ENCODE measurements around the gene NID1. TPM values are rescaled to one million over a fixed set of nuclear protein-coding genes. Genes with fewer than 3 reads are reported as not detected.

NID1 gene
- total RNA-seq, 4 donors from 2014 or later = 180 to 391 (median 250) TPM

DNA sequence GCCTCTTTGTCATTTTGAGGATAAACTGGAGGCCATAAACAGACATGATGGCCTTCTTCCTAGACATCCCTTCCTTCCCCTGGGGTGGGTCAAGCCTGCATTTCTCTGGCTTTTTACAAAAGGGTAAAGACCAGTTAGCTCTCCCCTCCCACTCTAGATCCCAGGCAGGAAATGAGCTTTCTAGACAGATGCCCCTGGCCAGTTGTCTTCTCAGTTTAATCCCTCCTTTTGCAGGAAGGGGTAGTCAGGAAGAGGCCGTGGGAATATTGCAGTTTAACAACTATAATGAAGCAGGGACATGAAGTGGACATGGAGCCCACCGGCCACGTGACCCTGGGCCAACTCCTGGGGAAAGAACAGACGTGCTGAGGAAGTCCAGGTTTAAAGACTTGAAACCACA, 85.7 kb downstream of the NID1 start:
- no peak for TF ChIP-seq CTCF (IDR thresholded peaks at IDR 0.05; ENCODE audit: low read depth)

DNA sequence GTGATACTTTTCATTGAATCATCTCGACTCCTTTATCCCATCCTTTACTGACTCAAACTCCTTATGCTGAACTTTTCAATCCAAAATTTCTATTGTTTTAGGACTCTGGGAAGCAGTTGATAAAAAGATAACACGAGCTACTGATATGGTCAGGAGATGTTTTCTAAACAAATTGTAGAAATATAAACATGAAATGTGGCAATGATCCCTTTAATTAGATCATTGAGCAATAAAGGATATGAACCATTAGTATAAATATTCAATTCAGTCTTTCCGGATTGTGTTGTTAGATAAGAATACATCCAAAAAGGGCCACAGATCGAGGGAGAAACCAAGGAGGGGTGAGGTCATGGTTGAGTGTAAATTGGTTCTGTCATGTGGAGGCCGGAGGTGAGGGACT, 88.4 kb downstream of the NID1 start:
- no peak for TF ChIP-seq CTCF (IDR thresholded peaks at IDR 0.05; ENCODE audit: low read depth)

GRCh38 chr1:235974616-235975015, 90.3 kb downstream of the NID1 start:
- TF ChIP-seq CTCF (IDR thresholded peaks at IDR 0.05; ENCODE audit: low read depth) = no peak

- no peak for TF ChIP-seq CTCF (IDR thresholded peaks at IDR 0.05; ENCODE audit: low read depth)
These were observed 92.6 kb downstream of the NID1 start for GRCh38 chr1:235972311-235972689.

DNA sequence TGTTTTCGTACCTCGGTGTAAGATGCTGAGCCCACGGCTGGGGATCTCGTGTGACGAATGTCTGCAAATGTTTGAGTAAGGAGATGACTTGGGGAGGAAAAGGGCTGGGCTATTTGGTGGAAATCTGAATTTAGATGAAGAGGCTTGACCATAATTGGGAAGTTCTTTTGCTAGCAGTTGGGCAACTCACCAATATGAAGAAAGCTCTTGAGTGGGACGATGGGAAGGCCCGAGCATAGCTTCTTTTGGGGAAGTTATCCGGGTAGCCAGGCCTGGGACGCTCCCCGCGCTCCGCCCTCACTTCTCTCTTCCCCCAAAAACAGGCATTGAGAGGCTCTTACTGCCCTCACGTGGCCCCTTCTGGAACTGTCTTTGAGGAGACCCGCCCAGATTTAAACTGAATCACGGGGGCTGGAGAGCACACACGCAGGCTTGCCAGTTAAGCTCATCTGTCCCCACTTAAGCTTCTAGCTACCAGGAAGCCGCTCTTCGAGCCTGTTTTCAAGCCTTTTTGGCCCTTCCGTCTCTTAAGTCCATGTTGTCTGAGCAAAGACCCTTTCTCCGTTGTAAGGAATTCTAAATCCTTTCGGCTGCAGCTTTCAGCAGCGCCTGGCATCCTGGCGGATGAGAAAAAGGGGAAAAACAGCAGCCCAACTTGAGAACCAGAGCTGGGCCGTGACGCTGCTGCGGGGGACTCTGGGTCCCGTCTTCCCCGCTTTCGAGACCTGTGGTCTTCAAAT, 93.1 kb downstream of the NID1 start:
- no peak for TF ChIP-seq CTCF (IDR thresholded peaks at IDR 0.05; ENCODE audit: low read depth)

DNA sequence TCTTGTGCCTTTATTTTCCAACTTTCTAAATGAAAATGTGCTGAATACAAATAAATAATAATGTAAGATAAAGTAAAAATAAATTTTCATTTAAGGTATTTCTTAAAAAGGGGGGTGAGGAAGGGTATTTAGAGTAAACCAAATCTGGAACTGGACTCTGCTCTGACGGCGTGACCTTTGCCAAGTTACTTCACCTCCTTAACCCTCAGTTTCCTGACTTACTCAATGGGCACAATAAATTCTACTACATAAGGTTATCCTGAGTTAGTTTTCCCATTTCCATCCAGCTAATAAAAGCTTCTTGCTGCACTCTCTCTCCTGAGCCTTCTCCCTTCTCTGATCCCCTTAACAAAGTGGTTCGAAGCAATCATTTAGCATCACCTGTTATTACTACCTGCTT, 93.9 kb downstream of the NID1 start:
- TF ChIP-seq CTCF (IDR thresholded peaks at IDR 0.05; ENCODE audit: low read depth) = no peak

- TF ChIP-seq CTCF (IDR thresholded peaks at IDR 0.05; ENCODE audit: low read depth) = no peak
These were observed 96.1 kb downstream of the NID1 start for GRCh38 chr1:235968831-235969230.

Measured in subcutaneous adipose tissue (tissue), 4 donors.